NCI-H1436 (cell line): ENCODE measurements around the gene OR2A42.
"Not testable (repeated sequence)": the region's sequence is repeated elsewhere in the genome, so short reads cannot be mapped to it uniquely, and the experiment has no call there.

ENCODE experiments used
- DNase-seq: peaks from one replicate; lab custom pipeline; 2025; lab: John Stamatoyannopoulos, UW

Gene OR2A42

GRCh38 chr7:144220531-144220930, 18.9 kb downstream of the OR2A42 start:
- not testable (repeated sequence) for DNase-seq

GRCh38 chr7:144219149-144219548, 20.3 kb downstream of the OR2A42 start:
- not testable (repeated sequence) for DNase-seq

DNA sequence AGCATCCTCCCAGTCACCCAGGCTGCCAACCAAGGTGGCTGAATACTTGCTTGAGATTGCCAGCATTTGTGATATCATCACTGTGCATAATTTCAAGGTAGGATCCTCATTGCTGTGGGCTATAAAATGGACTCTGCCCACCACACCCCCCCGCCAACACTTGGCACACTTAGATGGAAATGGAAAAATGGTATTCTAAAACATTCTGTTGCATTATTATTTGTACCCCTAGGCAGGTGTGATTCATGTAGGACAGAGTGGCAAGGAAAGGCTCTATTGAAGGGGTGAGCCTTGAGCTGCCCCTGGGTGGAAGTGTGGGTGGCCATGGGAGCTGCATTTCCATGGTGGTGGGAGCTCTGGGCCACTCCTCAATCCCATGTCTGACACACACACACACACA, 20.8 kb downstream of the OR2A42 start:
- DNase-seq = not testable (repeated sequence)

GRCh38 chr7:144217200-144217599, 22.2 kb downstream of the OR2A42 start:
- not testable (repeated sequence) for DNase-seq

GRCh38 chr7:144205306-144205705, 34.1 kb downstream of the OR2A42 start:
- not testable (repeated sequence) for DNase-seq

GRCh38 chr7:144203086-144203485, 36.3 kb downstream of the OR2A42 start:
- not testable (repeated sequence) for DNase-seq

GRCh38 chr7:144201978-144202377, 37.4 kb downstream of the OR2A42 start:
- DNase-seq = not testable (repeated sequence)

DNA sequence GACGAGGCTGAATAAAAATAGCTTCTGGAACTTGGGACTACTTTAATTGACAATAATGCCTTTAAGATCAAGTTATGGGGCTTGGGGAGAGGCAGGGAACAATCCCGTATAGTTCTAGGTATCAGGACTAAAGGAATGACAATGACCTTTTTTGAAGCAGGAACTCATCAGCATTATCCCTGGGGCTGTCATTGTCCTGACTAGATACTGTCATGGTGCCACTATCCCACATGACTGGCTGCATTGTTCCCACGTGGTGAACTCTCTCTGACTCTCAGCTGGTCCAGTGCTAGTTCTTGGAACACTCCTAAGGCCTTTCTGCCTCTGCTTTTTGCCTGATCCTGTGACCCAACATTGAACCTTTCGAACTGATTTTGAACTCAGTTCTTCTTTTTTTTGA, 40.5 kb downstream of the OR2A42 start:
- not testable (repeated sequence) for DNase-seq

DNA sequence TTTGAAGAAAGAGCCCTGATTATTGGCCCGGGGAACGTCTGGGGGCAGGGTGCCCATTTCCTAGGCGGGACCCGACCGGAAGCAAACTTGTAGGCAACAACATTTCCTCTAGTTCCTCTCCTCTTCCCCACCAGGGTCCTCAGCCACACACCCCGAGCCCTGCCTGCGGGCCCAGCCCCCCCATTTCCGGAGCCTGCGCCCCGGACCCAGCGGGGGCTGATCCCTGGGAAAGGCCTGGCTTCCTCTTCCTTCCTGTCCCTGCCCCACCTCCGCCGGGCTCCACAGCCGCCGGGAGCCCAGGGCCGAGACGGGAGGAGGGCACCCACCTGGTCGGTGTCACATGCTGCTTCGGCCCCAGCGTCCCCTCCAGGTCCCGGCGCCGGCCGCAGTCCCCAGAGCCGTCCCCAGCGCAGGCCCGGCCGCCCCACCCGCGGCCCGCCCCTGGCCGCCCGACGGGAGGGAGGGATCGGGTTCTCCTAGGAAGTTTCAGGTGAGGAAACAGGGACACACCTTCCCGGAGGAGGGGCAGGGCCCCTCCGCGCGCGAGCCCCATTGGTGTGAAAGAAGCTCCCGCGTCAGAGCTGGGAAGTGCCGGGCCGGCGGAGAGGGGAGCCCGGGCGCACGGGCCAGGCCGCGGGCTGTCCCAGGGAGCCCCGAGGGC, 44.1 kb downstream of the OR2A42 start, which contains the start of gene ARHGEF35:
ARHGEF35 (minus strand) TSS at position 622 of the 661 bp plus-strand sequence. CDS start 7,450 bp downstream, outside the sequence.
- DNase-seq = not testable (repeated sequence)

DNA sequence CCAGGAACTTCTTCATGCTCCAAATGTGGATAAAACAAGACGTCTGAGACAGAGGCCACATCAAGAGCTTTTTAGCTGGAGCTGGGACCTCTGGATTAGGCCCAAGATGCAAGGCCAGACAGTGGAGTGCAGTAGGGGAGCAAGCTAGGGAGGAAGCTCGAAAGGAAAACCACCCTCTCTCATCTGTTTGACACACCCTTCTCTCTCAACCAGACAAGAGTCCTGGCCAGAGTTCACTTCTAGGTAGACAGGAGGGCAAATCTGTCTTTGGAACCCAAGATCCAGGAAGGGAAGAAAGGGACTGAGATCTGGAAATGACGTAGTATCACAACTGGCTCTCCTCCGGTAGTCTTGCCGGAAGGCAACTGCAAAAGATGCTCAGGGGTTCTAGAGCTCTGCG, 45.0 kb downstream of the OR2A42 start:
- DNase-seq = not testable (repeated sequence)

- DNase-seq = not testable (repeated sequence)
Observed at GRCh38 chr7:144193782-144194181, 45.6 kb downstream of the OR2A42 start.

DNA sequence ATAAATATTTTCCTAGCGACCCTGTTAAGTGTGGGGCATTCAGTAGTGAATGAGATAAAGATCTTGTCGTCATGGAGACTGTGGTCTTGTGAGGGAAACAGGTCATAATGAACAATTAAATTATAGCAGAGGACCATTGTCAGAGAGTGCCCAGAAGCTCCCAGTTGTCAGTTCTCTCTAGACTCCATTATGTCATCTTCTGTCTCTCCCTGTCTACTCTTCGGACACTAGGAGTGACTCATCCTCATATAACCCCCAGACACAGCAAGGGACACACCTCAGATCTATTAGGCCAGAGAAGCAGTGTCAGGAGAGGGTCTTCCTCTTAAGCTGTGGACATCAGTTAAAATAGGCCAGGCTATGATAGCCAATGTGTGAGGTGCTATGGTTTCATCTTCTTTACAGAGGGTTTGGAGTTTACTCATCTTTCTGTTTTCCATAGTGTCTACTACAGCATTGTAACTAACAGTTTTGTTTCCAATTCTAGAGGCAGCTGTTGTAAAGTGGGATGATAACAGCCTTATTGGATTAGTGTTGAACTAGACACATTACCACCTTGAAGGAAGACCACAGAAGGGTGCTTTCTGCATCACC, 50.7 kb downstream of the OR2A42 start:
- not testable (repeated sequence) for DNase-seq

GRCh38 chr7:144187848-144188247, 51.6 kb downstream of the OR2A42 start:
- not testable (repeated sequence) for DNase-seq

DNA sequence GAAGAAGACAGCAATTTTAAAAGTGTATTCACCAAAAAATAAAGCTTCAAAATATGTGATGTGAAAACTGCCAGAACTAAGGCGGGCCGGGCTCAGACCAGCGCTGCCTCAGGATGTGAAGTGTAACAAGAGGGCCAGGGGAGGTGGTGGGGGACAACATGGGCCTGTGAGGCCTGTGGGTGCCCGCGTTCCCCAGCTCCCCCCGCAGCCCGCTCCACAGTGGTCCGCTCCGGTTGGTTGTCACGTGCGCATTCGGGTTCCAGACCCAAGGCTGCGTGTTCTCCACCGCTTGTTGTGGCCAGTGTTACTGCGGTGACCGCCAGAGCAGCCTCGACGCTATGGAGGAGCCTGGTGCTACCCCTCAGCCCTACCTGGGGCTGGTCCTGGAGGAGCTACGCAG, 56.2 kb downstream of the OR2A42 start, which contains the start of gene CTAGE4:
CTAGE4 (plus strand) TSS at position 301 of the 400 bp plus-strand sequence; CDS start at position 339, 38 bp downstream.
- not testable (repeated sequence) for DNase-seq

DNA sequence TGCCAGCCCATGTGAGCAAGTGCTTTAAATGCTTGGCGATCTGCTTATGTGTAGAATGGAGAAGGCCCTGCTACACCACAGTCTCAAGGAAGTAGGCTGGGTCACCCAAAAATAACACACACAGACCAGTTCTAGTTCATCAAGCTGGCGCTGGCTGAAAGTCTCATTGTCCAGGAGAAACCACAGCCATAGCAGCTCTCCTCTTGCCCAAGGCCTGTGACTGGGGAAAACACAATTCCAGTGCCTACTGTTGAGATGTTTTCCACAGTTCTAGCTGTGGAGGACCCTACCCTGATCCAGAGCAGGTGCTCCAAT, 60.3 kb downstream of the OR2A42 start:
- DNase-seq = not testable (repeated sequence)

GRCh38 chr7:144178380-144179164, 60.8 kb downstream of the OR2A42 start:
- not testable (repeated sequence) for DNase-seq
